ENCODE measurements around the gene USP13. TPM values are rescaled to one million over a fixed set of nuclear protein-coding genes. Genes with fewer than 3 reads are reported as not detected.
A peak's percentile ranks its signal among the peaks of the same experiment; 100 is the strongest.

Gene USP13
- total and polyA plus RNA-seq, 2 experiments from 2014 or later = 9.6 to 22.7 TPM

DNA sequence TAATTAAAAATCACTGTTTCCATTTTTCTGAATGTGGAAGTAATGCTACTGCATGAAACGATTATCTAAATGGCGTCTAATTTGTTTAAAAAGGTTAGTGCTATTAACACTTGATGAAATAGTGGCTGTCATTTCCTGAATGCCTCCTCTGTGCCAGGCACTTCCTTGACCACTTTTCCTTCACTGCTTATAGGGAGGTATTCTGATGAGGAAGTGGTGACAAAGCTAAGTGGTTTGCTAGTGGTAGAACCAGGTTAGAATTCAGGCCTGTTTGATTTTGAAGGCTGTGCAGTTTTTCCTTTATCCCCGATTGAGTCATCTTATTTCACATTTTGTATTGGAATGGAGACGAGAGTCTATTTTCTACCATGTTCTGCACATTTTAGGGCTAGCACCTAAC lies 119.0 kb downstream of the USP13 start:
- no peak for DNase-seq (ENCODE audit: low spot score)
- Mint-ChIP-seq H3K9me3 (peaks cover 25% of the 10 kb centered on the region), H3K27me3 (ENCODE audit: insufficient read depth, low read depth, poor library complexity) (peaks cover 4% of the 10 kb centered on the region), H3K4me1 (peaks cover 27% of the 10 kb centered on the region), H3K4me3 (no peak overlapping the region), H3K27ac (no peak overlapping the region), H3K36me3 (ENCODE audit: low read depth) (peaks cover 53% of the 10 kb centered on the region)
- no peak overlapping the region for H3K4me2 ChIP-seq
- peaks cover 22% of the 10 kb centered on the region for H3K4me1 ChIP-seq (ENCODE audit: insufficient read depth)
- peaks cover 8% of the 10 kb centered on the region for H3K36me3 ChIP-seq (ENCODE audit: insufficient read depth)
- H3K9me2 ChIP-seq (ENCODE audit: insufficient read depth) = peaks cover 11% of the 10 kb centered on the region; the same call in 1 of the 2 replicates
- no peak overlapping the region for H3K4me3 ChIP-seq
- H3K27ac ChIP-seq (ENCODE audit: low read depth) = no peak overlapping the region; the same call in 1 of the 2 replicates
- H3K79me2 ChIP-seq (replicated peaks; ENCODE audit: insufficient read depth) = no peaks in the 10 kb centered on the region
- ATAC-seq = peak; percentile 23; the same call in 1 of the 3 replicates
- H2AFZ ChIP-seq = no peak overlapping the region
- TF ChIP-seq ZNF331 (CRISPR knock-in tag; IDR thresholded peaks at IDR 0.05; ENCODE audit: low read depth) (no peak), ZNF114 (CRISPR knock-in tag; IDR thresholded peaks at IDR 0.05) (no peak), POLR2AphosphoS5 (IDR thresholded peaks at IDR 0.05; ENCODE audit: low read depth) (no peak), CREB1 (CRISPR knock-in tag; IDR thresholded peaks at IDR 0.05; ENCODE audit: low read depth) (no peak)
- TF ChIP-seq, protein P1, sequence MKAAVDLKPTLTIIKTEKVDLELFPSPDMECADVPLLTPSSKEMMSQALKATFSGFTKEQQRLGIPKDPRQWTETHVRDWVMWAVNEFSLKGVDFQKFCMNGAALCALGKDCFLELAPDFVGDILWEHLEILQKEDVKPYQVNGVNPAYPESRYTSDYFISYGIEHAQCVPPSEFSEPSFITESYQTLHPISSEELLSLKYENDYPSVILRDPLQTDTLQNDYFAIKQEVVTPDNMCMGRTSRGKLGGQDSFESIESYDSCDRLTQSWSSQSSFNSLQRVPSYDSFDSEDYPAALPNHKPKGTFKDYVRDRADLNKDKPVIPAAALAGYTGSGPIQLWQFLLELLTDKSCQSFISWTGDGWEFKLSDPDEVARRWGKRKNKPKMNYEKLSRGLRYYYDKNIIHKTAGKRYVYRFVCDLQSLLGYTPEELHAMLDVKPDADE (IDR thresholded peaks at IDR 0.05) = no peak
- TF ChIP-seq, protein P2, sequence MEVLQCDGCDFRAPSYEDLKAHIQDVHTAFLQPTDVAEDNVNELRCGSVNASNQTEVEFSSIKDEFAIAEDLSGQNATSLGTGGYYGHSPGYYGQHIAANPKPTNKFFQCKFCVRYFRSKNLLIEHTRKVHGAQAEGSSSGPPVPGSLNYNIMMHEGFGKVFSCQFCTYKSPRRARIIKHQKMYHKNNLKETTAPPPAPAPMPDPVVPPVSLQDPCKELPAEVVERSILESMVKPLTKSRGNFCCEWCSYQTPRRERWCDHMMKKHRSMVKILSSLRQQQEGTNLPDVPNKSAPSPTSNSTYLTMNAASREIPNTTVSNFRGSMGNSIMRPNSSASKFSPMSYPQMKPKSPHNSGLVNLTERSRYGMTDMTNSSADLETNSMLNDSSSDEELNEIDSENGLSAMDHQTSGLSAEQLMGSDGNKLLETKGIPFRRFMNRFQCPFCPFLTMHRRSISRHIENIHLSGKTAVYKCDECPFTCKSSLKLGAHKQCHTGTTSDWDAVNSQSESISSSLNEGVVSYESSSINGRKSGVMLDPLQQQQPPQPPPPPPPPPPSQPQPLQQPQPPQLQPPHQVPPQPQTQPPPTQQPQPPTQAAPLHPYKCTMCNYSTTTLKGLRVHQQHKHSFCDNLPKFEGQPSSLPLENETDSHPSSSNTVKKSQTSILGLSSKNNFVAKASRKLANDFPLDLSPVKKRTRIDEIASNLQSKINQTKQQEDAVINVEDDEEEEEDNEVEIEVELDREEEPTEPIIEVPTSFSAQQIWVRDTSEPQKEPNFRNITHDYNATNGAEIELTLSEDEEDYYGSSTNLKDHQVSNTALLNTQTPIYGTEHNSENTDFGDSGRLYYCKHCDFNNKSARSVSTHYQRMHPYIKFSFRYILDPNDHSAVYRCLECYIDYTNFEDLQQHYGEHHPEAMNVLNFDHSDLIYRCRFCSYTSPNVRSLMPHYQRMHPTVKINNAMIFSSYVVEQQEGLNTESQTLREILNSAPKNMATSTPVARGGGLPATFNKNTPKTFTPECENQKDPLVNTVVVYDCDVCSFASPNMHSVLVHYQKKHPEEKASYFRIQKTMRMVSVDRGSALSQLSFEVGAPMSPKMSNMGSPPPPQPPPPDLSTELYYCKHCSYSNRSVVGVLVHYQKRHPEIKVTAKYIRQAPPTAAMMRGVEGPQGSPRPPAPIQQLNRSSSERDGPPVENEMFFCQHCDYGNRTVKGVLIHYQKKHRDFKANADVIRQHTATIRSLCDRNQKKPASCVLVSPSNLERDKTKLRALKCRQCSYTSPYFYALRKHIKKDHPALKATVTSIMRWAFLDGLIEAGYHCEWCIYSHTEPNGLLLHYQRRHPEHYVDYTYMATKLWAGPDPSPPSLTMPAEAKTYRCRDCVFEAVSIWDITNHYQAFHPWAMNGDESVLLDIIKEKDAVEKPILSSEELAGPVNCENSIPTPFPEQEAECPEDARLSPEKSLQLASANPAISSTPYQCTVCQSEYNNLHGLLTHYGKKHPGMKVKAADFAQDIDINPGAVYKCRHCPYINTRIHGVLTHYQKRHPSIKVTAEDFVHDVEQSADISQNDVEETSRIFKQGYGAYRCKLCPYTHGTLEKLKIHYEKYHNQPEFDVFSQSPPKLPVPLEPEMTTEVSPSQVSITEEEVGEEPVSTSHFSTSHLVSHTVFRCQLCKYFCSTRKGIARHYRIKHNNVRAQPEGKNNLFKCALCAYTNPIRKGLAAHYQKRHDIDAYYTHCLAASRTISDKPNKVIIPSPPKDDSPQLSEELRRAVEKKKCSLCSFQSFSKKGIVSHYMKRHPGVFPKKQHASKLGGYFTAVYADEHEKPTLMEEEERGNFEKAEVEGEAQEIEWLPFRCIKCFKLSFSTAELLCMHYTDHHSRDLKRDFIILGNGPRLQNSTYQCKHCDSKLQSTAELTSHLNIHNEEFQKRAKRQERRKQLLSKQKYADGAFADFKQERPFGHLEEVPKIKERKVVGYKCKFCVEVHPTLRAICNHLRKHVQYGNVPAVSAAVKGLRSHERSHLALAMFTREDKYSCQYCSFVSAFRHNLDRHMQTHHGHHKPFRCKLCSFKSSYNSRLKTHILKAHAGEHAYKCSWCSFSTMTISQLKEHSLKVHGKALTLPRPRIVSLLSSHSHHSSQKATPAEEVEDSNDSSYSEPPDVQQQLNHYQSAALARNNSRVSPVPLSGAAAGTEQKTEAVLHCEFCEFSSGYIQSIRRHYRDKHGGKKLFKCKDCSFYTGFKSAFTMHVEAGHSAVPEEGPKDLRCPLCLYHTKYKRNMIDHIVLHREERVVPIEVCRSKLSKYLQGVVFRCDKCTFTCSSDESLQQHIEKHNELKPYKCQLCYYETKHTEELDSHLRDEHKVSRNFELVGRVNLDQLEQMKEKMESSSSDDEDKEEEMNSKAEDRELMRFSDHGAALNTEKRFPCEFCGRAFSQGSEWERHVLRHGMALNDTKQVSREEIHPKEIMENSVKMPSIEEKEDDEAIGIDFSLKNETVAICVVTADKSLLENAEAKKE (CRISPR knock-in tag; IDR thresholded peaks at IDR 0.05) = no peak
- no peaks in the 10 kb centered on the region for H3K27me3 ChIP-seq (ENCODE audit: insufficient read depth)
- H3F3A ChIP-seq (replicated peaks; ENCODE audit: low read depth) = no peaks in the 10 kb centered on the region; the same call in 1 of the 2 replicates
- H4K20me1 ChIP-seq (replicated peaks; ENCODE audit: insufficient read depth) = no peaks in the 10 kb centered on the region
